Measurements from ENCODE around the gene PGF. TPM values are rescaled to one million over a fixed set of nuclear protein-coding genes. Genes with fewer than 3 reads are reported as not detected.

The PGF gene
- total RNA-seq, 4 donors from 2014 or later = 3.5 to 10.5 (median 7.9) TPM

GRCh38 chr14:74909501-74909900, 45.9 kb downstream of the PGF start:
- Histone ChIP-seq H3K36me3 (peaks cover 3% of the 10 kb centered on the region), H3K9me3 (no peaks in the 10 kb centered on the region), H3K27me3 (no peaks in the 10 kb centered on the region), H3K4me1 (peaks cover 56% of the 10 kb centered on the region), H3K4me3 (no peak overlapping the region), H3K27ac (no peak overlapping the region)
- no peak for DNase-seq (ENCODE audit: low spot score in 2 of 2)
- WGBS = 90% methylated on average over 6 of the region's 14 CpGs
- no peak for TF ChIP-seq POLR2AphosphoS5 (IDR thresholded peaks at IDR 0.05)
- no peak for TF ChIP-seq CTCF (IDR thresholded peaks at IDR 0.05)
- TF ChIP-seq POLR2A (IDR thresholded peaks at IDR 0.05) = no peak
- no peak for TF ChIP-seq EP300 (IDR thresholded peaks at IDR 0.05)

- Histone ChIP-seq H3K4me3 (no peak overlapping the region), H3K9me3 (no peaks in the 10 kb centered on the region), H3K27me3 (no peaks in the 10 kb centered on the region), H3K27ac (no peak overlapping the region), H3K36me3 (peaks cover 7% of the 10 kb centered on the region), H3K4me1 (peaks cover 50% of the 10 kb centered on the region)
- 90% methylated on average over 9 of the region's 9 CpGs for WGBS
- DNase-seq (ENCODE audit: low spot score in 2 of 2) = peak in 1 of 2 donors; percentile 77
- TF ChIP-seq POLR2A (IDR thresholded peaks at IDR 0.05) (no peak), EP300 (IDR thresholded peaks at IDR 0.05) (no peak), CTCF (IDR thresholded peaks at IDR 0.05) (no peak), POLR2AphosphoS5 (IDR thresholded peaks at IDR 0.05) (no peak)
These were observed 46.5 kb downstream of the PGF start for GRCh38 chr14:74908861-74909341.

GRCh38 chr14:74907744-74908143, 47.7 kb downstream of the PGF start:
- Histone ChIP-seq H3K4me3 (no peak overlapping the region), H3K9me3 (no peaks in the 10 kb centered on the region), H3K4me1 (peaks cover 48% of the 10 kb centered on the region), H3K27me3 (no peaks in the 10 kb centered on the region), H3K36me3 (peaks cover 19% of the 10 kb centered on the region), H3K27ac (no peak overlapping the region)
- DNase-seq (ENCODE audit: low spot score in 2 of 2) = no peak
- TF ChIP-seq POLR2A (IDR thresholded peaks at IDR 0.05) (no peak), EP300 (IDR thresholded peaks at IDR 0.05) (no peak), POLR2AphosphoS5 (IDR thresholded peaks at IDR 0.05) (no peak), CTCF (IDR thresholded peaks at IDR 0.05) (no peak)
- 32% methylated on average over 6 of the region's 6 CpGs for WGBS

- DNase-seq (ENCODE audit: low spot score in 2 of 2) = no peak
- Histone ChIP-seq H3K27me3 (no peaks in the 10 kb centered on the region), H3K4me3 (no peak overlapping the region), H3K36me3 (peaks cover 26% of the 10 kb centered on the region), H3K4me1 (peaks cover 48% of the 10 kb centered on the region), H3K27ac (no peak overlapping the region), H3K9me3 (no peaks in the 10 kb centered on the region)
- WGBS = 40% methylated on average over 8 of the region's 12 CpGs
- no peak for TF ChIP-seq POLR2A (IDR thresholded peaks at IDR 0.05)
- TF ChIP-seq POLR2AphosphoS5 (IDR thresholded peaks at IDR 0.05) = no peak
- no peak for TF ChIP-seq EP300 (IDR thresholded peaks at IDR 0.05)
- no peak for TF ChIP-seq CTCF (IDR thresholded peaks at IDR 0.05)
These were observed 48.4 kb downstream of the PGF start for GRCh38 chr14:74906925-74907521.

GRCh38 chr14:74905595-74906142, 49.7 kb downstream of the PGF start:
- peaks cover 40% of the 10 kb centered on the region for H3K36me3 ChIP-seq
- TF ChIP-seq CTCF (IDR thresholded peaks at IDR 0.05) (peak; percentile 87 to 91), POLR2A (IDR thresholded peaks at IDR 0.05) (no peak), POLR2AphosphoS5 (IDR thresholded peaks at IDR 0.05) (peak in 1 of 3 donors; percentile 6), EP300 (IDR thresholded peaks at IDR 0.05) (no peak)
- no peak overlapping the region for H3K4me3 ChIP-seq
- no peaks in the 10 kb centered on the region for H3K9me3 ChIP-seq
- DNase-seq (ENCODE audit: low spot score in 2 of 2) = peak in 1 of 2 donors; percentile 89
- peaks cover 39% of the 10 kb centered on the region for H3K4me1 ChIP-seq
- H3K27ac ChIP-seq = no peak overlapping the region
- no peaks in the 10 kb centered on the region for H3K27me3 ChIP-seq
- 20% methylated on average over 10 of the region's 14 CpGs for WGBS
